Subcutaneous adipose tissue (tissue), 4 donors: Measurements from ENCODE around the gene OPTN. TPM values are rescaled to one million over a fixed set of nuclear protein-coding genes. Genes with fewer than 3 reads are reported as not detected.

Experiments
- CTCF ChIP-seq: fragments of 450-650 bp; IDR thresholded peaks from one replicate; pipeline ENCODE4 v1.5.1; 2016; ENCODE audit warnings: low read depth, mild to moderate bottlenecking, control low read depth, antibody characterized with exemption, moderate library complexity
- total RNA-seq, 4 donors: library from RNA; depleted of rRNA; stranded (reverse); fragments of >200 nt; gene quantifications; one replicate each; pipeline ENCODE4 v1.1.0, GENCODE V29; 2016

OPTN gene
- total RNA-seq, 4 donors from 2014 or later, result 69.0 to 195 (median 104) TPM

- no peak for TF ChIP-seq CTCF
Observed at GRCh38 chr10:13103554-13103953, 3.6 kb downstream of the OPTN start.

- no peak for TF ChIP-seq CTCF
Observed at GRCh38 chr10:13104697-13105096, 4.7 kb downstream of the OPTN start.

- TF ChIP-seq CTCF, result no peak
Observed at GRCh38 chr10:13105184-13105583, 5.2 kb downstream of the OPTN start.

GRCh38 chr10:13106387-13107045 lies 6.6 kb downstream of the OPTN start:
- no peak for TF ChIP-seq CTCF

GRCh38 chr10:13110908-13111307 lies 10.9 kb downstream of the OPTN start:
- no peak for TF ChIP-seq CTCF

GRCh38 chr10:13113544-13113943 lies 13.6 kb downstream of the OPTN start:
- no peak for TF ChIP-seq CTCF

GRCh38 chr10:13115832-13116803 lies 16.2 kb downstream of the OPTN start:
- TF ChIP-seq CTCF, result no peak
